WTC11 (cell line): ENCODE measurements around the gene OPRL1.

Experiments used
- CTCF ChIP-seq: fragments of 200-600 bp; IDR thresholded peaks from 2 replicates; pipeline ENCODE4 v1.8.0; 2022; ENCODE audit warnings: antibody characterized with exemption
- E2F5 ChIP-seq: sonication (generic); formaldehyde crosslinking; IDR thresholded peaks from 2 replicates; pipeline ENCODE4 v1.8.1; 2022; ENCODE audit warnings: mild to moderate bottlenecking, moderate library complexity, missing genetic modification reagents
- ELF4 ChIP-seq: sonication (generic); formaldehyde crosslinking; IDR thresholded peaks from 2 replicates; pipeline ENCODE4 v1.8.1; 2022; ENCODE audit warnings: low read depth, mild to moderate bottlenecking, moderate library complexity, missing genetic modification reagents
- ESRRA ChIP-seq: sonication (generic); formaldehyde crosslinking; IDR thresholded peaks from 2 replicates; pipeline ENCODE4 v1.8.1; 2022; ENCODE audit warnings: mild to moderate bottlenecking, missing genetic modification reagents, borderline replicate concordance
- NFATC4 ChIP-seq: fragments of 250-450 bp; sonication (Bioruptor Pico); IDR thresholded peaks from 2 replicates; pipeline ENCODE4 v1.9.0; 2021; ENCODE audit warnings: mild to moderate bottlenecking
- TEAD4 ChIP-seq: sonication (generic); formaldehyde crosslinking; IDR thresholded peaks from 2 replicates; pipeline ENCODE4 v1.8.0; 2022; ENCODE audit warnings: mild to moderate bottlenecking, missing genetic modification reagents
- TF ChIP-seq, protein P1 (sequence below): sonication (generic); formaldehyde crosslinking; IDR thresholded peaks from 2 replicates; pipeline ENCODE4 v1.8.1; 2023; ENCODE audit warnings: mild to moderate bottlenecking, missing genetic modification reagents
- TF ChIP-seq, protein P2 (sequence below): sonication (generic); formaldehyde crosslinking; IDR thresholded peaks from 2 replicates; pipeline ENCODE4 v1.8.1; 2022; ENCODE audit warnings: low read depth, mild to moderate bottlenecking, moderate library complexity, missing genetic modification reagents, borderline replicate concordance

DNA sequence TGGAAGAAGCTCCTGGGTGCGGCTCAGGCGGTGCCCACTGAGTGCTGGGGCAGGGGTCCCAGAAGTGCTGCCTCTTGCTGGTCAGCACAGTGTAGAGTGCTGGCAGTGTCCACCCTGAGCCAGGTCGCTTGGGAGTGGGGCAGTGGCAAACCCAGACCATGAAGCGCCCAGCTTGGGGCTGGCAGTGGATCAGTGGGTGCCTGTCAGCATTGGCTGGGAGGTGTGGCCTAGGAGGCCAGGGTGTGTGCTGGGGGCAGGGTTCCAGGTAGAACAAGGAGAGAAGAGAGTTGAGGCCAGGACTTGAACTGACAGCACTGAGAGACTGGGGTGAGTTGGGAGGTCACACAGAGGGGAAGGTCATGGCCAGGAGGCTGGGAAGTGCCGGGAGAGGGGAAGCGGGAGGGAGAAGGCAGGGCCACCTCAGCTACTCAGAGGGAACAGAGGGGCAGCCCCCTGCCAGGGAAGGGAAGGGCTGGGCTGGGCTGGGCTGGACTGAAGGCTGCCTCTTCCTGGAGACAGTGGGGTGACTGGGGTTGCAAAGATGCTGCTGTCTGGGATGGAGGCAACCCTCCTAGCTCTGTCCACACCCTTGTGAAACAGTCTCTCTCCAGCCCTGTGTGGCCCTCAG is 12.8 kb upstream of the OPRL1 start:
- TF ChIP-seq, protein P1, sequence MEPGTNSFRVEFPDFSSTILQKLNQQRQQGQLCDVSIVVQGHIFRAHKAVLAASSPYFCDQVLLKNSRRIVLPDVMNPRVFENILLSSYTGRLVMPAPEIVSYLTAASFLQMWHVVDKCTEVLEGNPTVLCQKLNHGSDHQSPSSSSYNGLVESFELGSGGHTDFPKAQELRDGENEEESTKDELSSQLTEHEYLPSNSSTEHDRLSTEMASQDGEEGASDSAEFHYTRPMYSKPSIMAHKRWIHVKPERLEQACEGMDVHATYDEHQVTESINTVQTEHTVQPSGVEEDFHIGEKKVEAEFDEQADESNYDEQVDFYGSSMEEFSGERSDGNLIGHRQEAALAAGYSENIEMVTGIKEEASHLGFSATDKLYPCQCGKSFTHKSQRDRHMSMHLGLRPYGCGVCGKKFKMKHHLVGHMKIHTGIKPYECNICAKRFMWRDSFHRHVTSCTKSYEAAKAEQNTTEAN (CRISPR knock-in tag), result no peak
- TF ChIP-seq NFATC4 (no peak), CTCF (no peak), ESRRA (CRISPR knock-in tag) (no peak), ELF4 (no peak), TEAD4 (CRISPR knock-in tag) (no peak), E2F5 (CRISPR knock-in tag) (no peak)
- TF ChIP-seq, protein P2, sequence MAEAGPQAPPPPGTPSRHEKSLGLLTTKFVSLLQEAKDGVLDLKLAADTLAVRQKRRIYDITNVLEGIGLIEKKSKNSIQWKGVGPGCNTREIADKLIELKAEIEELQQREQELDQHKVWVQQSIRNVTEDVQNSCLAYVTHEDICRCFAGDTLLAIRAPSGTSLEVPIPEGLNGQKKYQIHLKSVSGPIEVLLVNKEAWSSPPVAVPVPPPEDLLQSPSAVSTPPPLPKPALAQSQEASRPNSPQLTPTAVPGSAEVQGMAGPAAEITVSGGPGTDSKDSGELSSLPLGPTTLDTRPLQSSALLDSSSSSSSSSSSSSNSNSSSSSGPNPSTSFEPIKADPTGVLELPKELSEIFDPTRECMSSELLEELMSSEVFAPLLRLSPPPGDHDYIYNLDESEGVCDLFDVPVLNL (CRISPR knock-in tag), result no peak
